HK-2 (cell line): Measurements from ENCODE around the gene LRRK1.

Source experiments
- DNase-seq: peaks from one replicate; pipeline ENCODE4 v3.0.0-alpha.2; 2018; ENCODE audit not compliant: unreplicated experiment

Gene LRRK1

GRCh38 chr15:100892013-100892355 is 27.2 kb upstream of the LRRK1 start:
- DNase-seq, result no peak

GRCh38 chr15:100893261-100893963 is 25.7 kb upstream of the LRRK1 start:
- DNase-seq, result no peak

- no peak for DNase-seq
Measured at GRCh38 chr15:100893964-100894295, 25.2 kb upstream of the LRRK1 start.

GRCh38 chr15:100895721-100896120 is 23.4 kb upstream of the LRRK1 start:
- no peak for DNase-seq

- no peak for DNase-seq
Measured at GRCh38 chr15:100897221-100898151, 21.7 kb upstream of the LRRK1 start.

- no peak for DNase-seq
Measured at GRCh38 chr15:100898152-100898490, 21.0 kb upstream of the LRRK1 start.

GRCh38 chr15:100898661-100899462 is 20.3 kb upstream of the LRRK1 start:
- no peak for DNase-seq

GRCh38 chr15:100899601-100900000 is 19.6 kb upstream of the LRRK1 start:
- DNase-seq, result no peak

GRCh38 chr15:100900136-100900794 is 18.9 kb upstream of the LRRK1 start:
- no peak for DNase-seq

- DNase-seq, result no peak
Measured at GRCh38 chr15:100900795-100901169, 18.4 kb upstream of the LRRK1 start.

GRCh38 chr15:100901296-100901695 is 17.9 kb upstream of the LRRK1 start:
- DNase-seq, result no peak

GRCh38 chr15:100901702-100902435 is 17.3 kb upstream of the LRRK1 start:
- DNase-seq, result no peak

GRCh38 chr15:100902436-100903167 is 16.6 kb upstream of the LRRK1 start:
- no peak for DNase-seq

GRCh38 chr15:100903168-100903554 is 16.0 kb upstream of the LRRK1 start:
- no peak for DNase-seq

GRCh38 chr15:100905850-100906249 is 13.3 kb upstream of the LRRK1 start:
- no peak for DNase-seq

- no peak for DNase-seq
Measured at GRCh38 chr15:100908466-100908865, 10.7 kb upstream of the LRRK1 start.

- DNase-seq, result no peak
Measured at GRCh38 chr15:100909565-100909964, 9.6 kb upstream of the LRRK1 start.

- DNase-seq, result no peak
Measured at GRCh38 chr15:100909989-100910955, 8.9 kb upstream of the LRRK1 start.

- no peak for DNase-seq
Measured at GRCh38 chr15:100911086-100911485, 8.1 kb upstream of the LRRK1 start.

- DNase-seq, result no peak
Measured at GRCh38 chr15:100913961-100914360, 5.2 kb upstream of the LRRK1 start.
